SK-N-SH (cell line): ENCODE data around the gene CCDC178. TPM values are rescaled to one million over a fixed set of nuclear protein-coding genes. Genes with fewer than 3 reads are reported as not detected.

Experiments used
- CTCF ChIA-PET: fragments of 300-600, 350-600 bp; formaldehyde crosslinking; extraction: SDS; loops from one replicate; lab custom pipeline; 2021; lab: Yijun Ruan, JAX
- POLR2A ChIA-PET: fragments of 350-600 bp; sonication (Branson Sonifier 250); formaldehyde crosslinking; extraction: SDS; loops from one replicate; lab custom pipeline; 2020; ENCODE audit warnings: antibody characterized with exemption, inconsistent platforms; lab: Yijun Ruan, JAX
- DNase-seq: peaks from one replicate; pipeline ENCODE4 v3.0.0; 2012
- H2AFZ ChIP-seq: fragments of 200-600 bp; sonication (generic); 2 replicates; pipeline ENCODE4 v1.8.1; 2016; ENCODE audit warnings: antibody characterized with exemption, mild to moderate bottlenecking, low read depth
- H3F3A ChIP-seq: fragments of 200-600 bp; sonication (generic); replicated peaks from 2 replicates; pipeline ENCODE3; 2016; ENCODE audit warnings: antibody characterized with exemption, mild to moderate bottlenecking; ENCODE audit not compliant: insufficient read depth
- H3K27ac ChIP-seq, 2 experiments: fragments of 200-500 bp in 1 of 2; fragments of 200-600 bp in 1 of 2; sonication (Bioruptor generic) in 1 of 2; sonication (generic), shearing (Covaris generic) in 1 of 2; 2 replicates each; pipeline versions ENCODE4 v1.5.1 to v1.6.1; 2014 to 2016; ENCODE audit warnings: low read depth in 2 of 2, inconsistent platforms in 1 of 2, low read length in 1 of 2, mild to moderate bottlenecking in 1 of 2, mixed read lengths in 1 of 2
- H3K27me3 ChIP-seq: fragments of 200-600 bp; sonication (generic), shearing (Covaris generic); 2 replicates; pipeline ENCODE4 v1.6.1; 2016; ENCODE audit warnings: mixed run types; ENCODE audit not compliant: insufficient read depth
- H3K36me3 ChIP-seq, 2 experiments: fragments of 200-500 bp in 1 of 2; fragments of 200-600 bp in 1 of 2; sonication (Bioruptor generic) in 1 of 2; sonication (generic) in 1 of 2; replicated peaks in 1 of 2; 2 replicates each; pipeline versions ENCODE3 to v1.5.1; 2014 to 2016; ENCODE audit warnings: low read length in 1 of 2, mild to moderate bottlenecking in 1 of 2; ENCODE audit not compliant: insufficient read depth in 2 of 2, control insufficient read depth in 1 of 2
- H3K4me1 ChIP-seq, 2 experiments: fragments of 200-500 bp in 1 of 2; fragments of 200-600 bp in 1 of 2; sonication (Bioruptor generic) in 1 of 2; sonication (generic), shearing (Covaris generic) in 1 of 2; 2 replicates each; pipeline versions ENCODE4 v1.5.1 to v1.6.1; 2014 to 2016; ENCODE audit warnings: low read depth in 1 of 2, low read length in 1 of 2, mixed run types in 1 of 2; ENCODE audit not compliant: insufficient read depth in 2 of 2, control insufficient read depth in 1 of 2
- H3K4me2 ChIP-seq: fragments of 200-600 bp; sonication (generic), shearing (Covaris generic); 2 replicates; pipeline ENCODE4 v1.6.1; 2017; ENCODE audit warnings: mixed run types
- H3K4me3 ChIP-seq, 2 experiments: fragments of 200-500 bp in 1 of 2; fragments of 200-600 bp in 1 of 2; sonication (Bioruptor generic) in 1 of 2; sonication (generic), shearing (Covaris generic) in 1 of 2; 2 replicates each; pipeline versions ENCODE4 v1.5.1 to v1.8.1; 2014 to 2016; ENCODE audit warnings: low read depth in 2 of 2, inconsistent platforms in 1 of 2, low read length in 1 of 2, mild to moderate bottlenecking in 1 of 2, mixed read lengths in 1 of 2, moderate library complexity in 1 of 2
- H3K79me2 ChIP-seq: fragments of 200-600 bp; sonication (generic); 2 replicates; pipeline ENCODE4 v1.8.1; 2017; ENCODE audit warnings: mild to moderate bottlenecking; ENCODE audit not compliant: insufficient read depth
- H3K9ac ChIP-seq: fragments of 200-600 bp; sonication (generic); 2 replicates; pipeline ENCODE4 v1.6.1; 2017; ENCODE audit warnings: mixed run types
- H3K9me2 ChIP-seq: fragments of 200-600 bp; sonication (generic); 2 replicates; pipeline ENCODE4 v1.6.1; 2017; ENCODE audit warnings: mixed run types
- H3K9me3 ChIP-seq: fragments of 200-600 bp; sonication (generic); 2 replicates; pipeline ENCODE4 v1.6.1; 2017; ENCODE audit warnings: mixed run types, mild to moderate bottlenecking, moderate library complexity
- H4K20me1 ChIP-seq: fragments of 200-600 bp; sonication (generic); 2 replicates; pipeline ENCODE4 v1.6.1; 2017; ENCODE audit warnings: mild to moderate bottlenecking, mixed run types; ENCODE audit not compliant: insufficient read depth
- CHD2 ChIP-seq: fragments of 150-350 bp; IDR thresholded peaks from 2 replicates; pipeline ENCODE4 v1.6.1; 2018; ENCODE audit warnings: low read length; ENCODE audit not compliant: partially characterized antibody
- EP300 ChIP-seq, 2 experiments: IDR thresholded peaks; 2 replicates each; pipeline versions ENCODE4 v1.4.0 to v1.6.1; 2012; ENCODE audit warnings: borderline replicate concordance in 1 of 2, low read depth in 1 of 2, low read length in 1 of 2
- EZH2phosphoT487 ChIP-seq: fragments of 200-600 bp; sonication (generic); IDR thresholded peaks from 2 replicates; pipeline ENCODE4 v1.6.1; 2017; ENCODE audit warnings: low read depth, mixed run types, mild to moderate bottlenecking, antibody characterized with exemption, moderate library complexity, borderline replicate concordance
- GABPA ChIP-seq: IDR thresholded peaks from 2 replicates; pipeline ENCODE4 v1.4.0; 2012; ENCODE audit warnings: low read depth, mild to moderate bottlenecking
- RAD21 ChIP-seq: IDR thresholded peaks from 2 replicates; pipeline ENCODE4 v1.6.1; 2012; ENCODE audit warnings: mild to moderate bottlenecking, low read length
- SMC3 ChIP-seq: IDR thresholded peaks from 2 replicates; pipeline ENCODE4 v1.6.1; 2012; ENCODE audit warnings: low read depth, low read length, improper control_type of control experiment
- TCF12 ChIP-seq: IDR thresholded peaks from 2 replicates; pipeline ENCODE4 v1.4.0; 2012
- YY1 ChIP-seq: IDR thresholded peaks from 2 replicates; pipeline ENCODE4 v1.4.0; 2012; ENCODE audit warnings: low read depth, mild to moderate bottlenecking
- WGBS: methylation state at CpG from one replicate; pipeline ENCODE4 v1.1.6; 2017; ENCODE audit warnings: low lambda C conversion rate; 5-methylcytosine and 5-hydroxymethylcytosine counted together
- polyA plus RNA-seq, 3 experiments: library from polyadenylated mRNA; depleted of rRNA; stranded (reverse); fragments of >200 nt; gene quantifications; 2 replicates each; pipeline ENCODE4 v1.2.3, GENCODE V29; 2012
- TF ChIP-seq, protein P1 (sequence below): fragments of 200-600 bp; sonication (generic); IDR thresholded peaks from 2 replicates; pipeline ENCODE4 v1.6.1; 2017; ENCODE audit warnings: antibody characterized with exemption, mild to moderate bottlenecking, moderate library complexity

Gene CCDC178
- polyA plus RNA-seq, 1 of the 3 experiments (the other 2 are of a cell fraction): not detected

GRCh38 chr18:33231474-33232317, 208.8 kb downstream of the CCDC178 start:
- H3K4me2 ChIP-seq: no peak overlapping the region
- peak overlapping the region in 1 of 2 experiments; percentile 2; a peak in 1 of 4 replicates for H3K4me3 ChIP-seq
- DNase-seq: peak; percentile 53
- H2AFZ ChIP-seq: no peak overlapping the region
- H3K27ac ChIP-seq: no peak overlapping the region; a peak in 1 of 4 replicates
- H3K9ac ChIP-seq: no peak overlapping the region
- no peaks in the 10 kb centered on the region for H3K9me3 ChIP-seq
- H3K9me2 ChIP-seq: no peaks in the 10 kb centered on the region
- TF ChIP-seq RAD21: peak; percentile 86
- peak; percentile 18 for TF ChIP-seq CHD2
- no peak for TF ChIP-seq YY1
- peak; percentile 72 for TF ChIP-seq SMC3
- TF ChIP-seq EZH2phosphoT487: no peak
- TF ChIP-seq GABPA: no peak
- TF ChIP-seq, protein P1, sequence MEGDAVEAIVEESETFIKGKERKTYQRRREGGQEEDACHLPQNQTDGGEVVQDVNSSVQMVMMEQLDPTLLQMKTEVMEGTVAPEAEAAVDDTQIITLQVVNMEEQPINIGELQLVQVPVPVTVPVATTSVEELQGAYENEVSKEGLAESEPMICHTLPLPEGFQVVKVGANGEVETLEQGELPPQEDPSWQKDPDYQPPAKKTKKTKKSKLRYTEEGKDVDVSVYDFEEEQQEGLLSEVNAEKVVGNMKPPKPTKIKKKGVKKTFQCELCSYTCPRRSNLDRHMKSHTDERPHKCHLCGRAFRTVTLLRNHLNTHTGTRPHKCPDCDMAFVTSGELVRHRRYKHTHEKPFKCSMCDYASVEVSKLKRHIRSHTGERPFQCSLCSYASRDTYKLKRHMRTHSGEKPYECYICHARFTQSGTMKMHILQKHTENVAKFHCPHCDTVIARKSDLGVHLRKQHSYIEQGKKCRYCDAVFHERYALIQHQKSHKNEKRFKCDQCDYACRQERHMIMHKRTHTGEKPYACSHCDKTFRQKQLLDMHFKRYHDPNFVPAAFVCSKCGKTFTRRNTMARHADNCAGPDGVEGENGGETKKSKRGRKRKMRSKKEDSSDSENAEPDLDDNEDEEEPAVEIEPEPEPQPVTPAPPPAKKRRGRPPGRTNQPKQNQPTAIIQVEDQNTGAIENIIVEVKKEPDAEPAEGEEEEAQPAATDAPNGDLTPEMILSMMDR: peak; percentile 95
- TF ChIP-seq TCF12: no peak
- H3F3A ChIP-seq: no peaks in the 10 kb centered on the region
- no peaks in the 10 kb centered on the region for H3K27me3 ChIP-seq
- H3K79me2 ChIP-seq: no peaks in the 10 kb centered on the region
- no peaks in the 10 kb centered on the region for H4K20me1 ChIP-seq
- H3K36me3 ChIP-seq: no peaks in the 10 kb centered on the region
- POLR2A ChIA-PET: no interaction called here
- CTCF ChIA-PET: interaction anchor here (0.6 to 3.2 kb wide), 65 partner anchors 9 to 1228 kb away, joined by 3 to 48 read pairs (median 4); no protein-coding TSS in a partner anchor
- WGBS: 51% methylated on average over 6 of the region's 6 CpGs
- H3K4me1 ChIP-seq: peaks cover 0 to 4% of the 10 kb centered on the region in 2 experiments; a peak in 1 of 4 replicates

GRCh38 chr18:33212363-33212762, 228.2 kb downstream of the CCDC178 start:
- H3K27me3 ChIP-seq: no peaks in the 10 kb centered on the region
- CTCF ChIA-PET: interaction anchor here (0.7 to 6.6 kb wide), 3 partner anchors 14 to 549 kb away, joined by 3 to 48 read pairs (median 7); no protein-coding TSS in a partner anchor

More at GRCh38 chr18:33212363-33212762, 228.2 kb downstream of the CCDC178 start:
- Histone ChIP-seq H3K9ac (no peak overlapping the region), H3K79me2 (no peaks in the 10 kb centered on the region), H3F3A (no peaks in the 10 kb centered on the region), H3K4me3 (no peak overlapping the region), H3K27ac (no peak overlapping the region), H3K4me2 (no peak overlapping the region), H4K20me1 (no peaks in the 10 kb centered on the region), H3K36me3 (no peaks in the 10 kb centered on the region), H2AFZ (no peak overlapping the region), H3K4me1 (no peaks in the 10 kb centered on the region), H3K9me2 (no peaks in the 10 kb centered on the region), H3K9me3 (no peaks in the 10 kb centered on the region)
- DNase-seq: no peak
- no peak for TF ChIP-seq EP300 (IDR thresholded peaks at IDR 0.05; ENCODE audit: borderline replicate concordance in 1 of 2, low read depth in 1 of 2, low read length in 1 of 2)
- no peak for TF ChIP-seq CHD2
- WGBS: 17% methylated on average over 2 of the region's 2 CpGs
- POLR2A ChIA-PET: no interaction called here
